Neutrophil (primary cell): Measurements from ENCODE around the gene KCNK3.

Experiments
- H3K27ac ChIP-seq: fragments of 200-600 bp; sonication (generic); 2 replicates; pipeline ENCODE4 v1.5.1; 2016; ENCODE audit warnings: mild to moderate bottlenecking, moderate library complexity
- H3K27me3 ChIP-seq: fragments of 200-600 bp; sonication (generic); 2 replicates; pipeline ENCODE4 v1.6.0; 2016; ENCODE audit warnings: mild to moderate bottlenecking
- H3K36me3 ChIP-seq: fragments of 200-600 bp; sonication (generic); 2 replicates; pipeline ENCODE4 v1.5.1; 2017
- H3K4me1 ChIP-seq, 2 experiments: fragments of 200-600 bp in 1 of 2; sonication (generic) in 1 of 2; 1 replicate in 1 of 2; 2 replicates in 1 of 2; pipeline versions ENCODE4 v1.5.1 to v1.6.1; 2013 to 2016; ENCODE audit warnings: low read depth in 1 of 2, low read length in 1 of 2, mild to moderate bottlenecking in 1 of 2, moderate library complexity in 1 of 2; ENCODE audit not compliant: control insufficient read depth in 1 of 2, insufficient read depth in 1 of 2
- H3K4me3 ChIP-seq, 2 experiments: fragments of 200-600 bp in 1 of 2; sonication (generic) in 1 of 2; 1 replicate in 1 of 2; 2 replicates in 1 of 2; pipeline ENCODE4 v1.5.1; 2013 to 2016; ENCODE audit warnings: low read depth in 1 of 2, low read length in 1 of 2, mild to moderate bottlenecking in 1 of 2, moderate library complexity in 1 of 2
- H3K9me3 ChIP-seq: fragments of 200-600 bp; sonication (generic); 2 replicates; pipeline ENCODE4 v1.5.1; 2016
- CTCF ChIP-seq: fragments of 200-600 bp; sonication (generic); IDR thresholded peaks from 2 replicates; pipeline ENCODE4 v1.5.1; 2016; ENCODE audit warnings: antibody characterized with exemption

KCNK3 gene

GRCh38 chr2:26692279-26692896, at the start of gene KCNK3:
KCNK3 (plus strand) TSS chr2:26692722; CDS start chr2:26692876, 154 bp downstream.
- Histone ChIP-seq H3K9me3 (no peaks in the 10 kb centered on the region), H3K4me3 (no peak within 1 kb of the TSS), H3K27me3 (peaks cover 97% of the 10 kb centered on the region), H3K27ac (no peak within 1 kb of the TSS), H3K4me1 (no peaks in the 10 kb centered on the region), H3K36me3 (no peaks in the 10 kb centered on the region)
- no peak for TF ChIP-seq CTCF

- no peaks in the 10 kb centered on the region for H3K36me3 ChIP-seq
- H3K9me3 ChIP-seq = no peaks in the 10 kb centered on the region
- no peak overlapping the region for H3K27ac ChIP-seq
- peaks cover 75% of the 10 kb centered on the region for H3K27me3 ChIP-seq
- no peak for TF ChIP-seq CTCF
- no peaks in the 10 kb centered on the region for H3K4me1 ChIP-seq
- no peak overlapping the region for H3K4me3 ChIP-seq
Measured at GRCh38 chr2:26644188-26644835, 48.2 kb upstream of the KCNK3 start.

- no peak for TF ChIP-seq CTCF
- no peak overlapping the region for H3K27ac ChIP-seq
- peaks cover 64% of the 10 kb centered on the region for H3K27me3 ChIP-seq
- no peaks in the 10 kb centered on the region for H3K4me1 ChIP-seq
- no peak overlapping the region for H3K4me3 ChIP-seq
- no peaks in the 10 kb centered on the region for H3K36me3 ChIP-seq
- H3K9me3 ChIP-seq = no peaks in the 10 kb centered on the region
Measured at GRCh38 chr2:26645762-26646161, 46.8 kb upstream of the KCNK3 start.

- no peak overlapping the region for H3K27ac ChIP-seq
- H3K4me3 ChIP-seq = no peak overlapping the region
- no peak for TF ChIP-seq CTCF
- no peaks in the 10 kb centered on the region for H3K9me3 ChIP-seq
- peaks cover 53% of the 10 kb centered on the region for H3K27me3 ChIP-seq
- H3K4me1 ChIP-seq = no peaks in the 10 kb centered on the region
- no peaks in the 10 kb centered on the region for H3K36me3 ChIP-seq
Measured at GRCh38 chr2:26646986-26647672, 45.4 kb upstream of the KCNK3 start.

GRCh38 chr2:26647981-26648380, 44.5 kb upstream of the KCNK3 start:
- Histone ChIP-seq H3K36me3 (no peaks in the 10 kb centered on the region), H3K4me1 (no peaks in the 10 kb centered on the region), H3K27me3 (peaks cover 48% of the 10 kb centered on the region), H3K27ac (no peak overlapping the region), H3K4me3 (no peak overlapping the region), H3K9me3 (no peaks in the 10 kb centered on the region)
- no peak for TF ChIP-seq CTCF
